Measurements from ENCODE around the gene PTDSS2. TPM values are rescaled to one million over a fixed set of nuclear protein-coding genes. Genes with fewer than 3 reads are reported as not detected.

The PTDSS2 gene
- total RNA-seq, 6 experiments from 2014 or later, result 8.4 to 21.9 (median 11.4) TPM

DNA sequence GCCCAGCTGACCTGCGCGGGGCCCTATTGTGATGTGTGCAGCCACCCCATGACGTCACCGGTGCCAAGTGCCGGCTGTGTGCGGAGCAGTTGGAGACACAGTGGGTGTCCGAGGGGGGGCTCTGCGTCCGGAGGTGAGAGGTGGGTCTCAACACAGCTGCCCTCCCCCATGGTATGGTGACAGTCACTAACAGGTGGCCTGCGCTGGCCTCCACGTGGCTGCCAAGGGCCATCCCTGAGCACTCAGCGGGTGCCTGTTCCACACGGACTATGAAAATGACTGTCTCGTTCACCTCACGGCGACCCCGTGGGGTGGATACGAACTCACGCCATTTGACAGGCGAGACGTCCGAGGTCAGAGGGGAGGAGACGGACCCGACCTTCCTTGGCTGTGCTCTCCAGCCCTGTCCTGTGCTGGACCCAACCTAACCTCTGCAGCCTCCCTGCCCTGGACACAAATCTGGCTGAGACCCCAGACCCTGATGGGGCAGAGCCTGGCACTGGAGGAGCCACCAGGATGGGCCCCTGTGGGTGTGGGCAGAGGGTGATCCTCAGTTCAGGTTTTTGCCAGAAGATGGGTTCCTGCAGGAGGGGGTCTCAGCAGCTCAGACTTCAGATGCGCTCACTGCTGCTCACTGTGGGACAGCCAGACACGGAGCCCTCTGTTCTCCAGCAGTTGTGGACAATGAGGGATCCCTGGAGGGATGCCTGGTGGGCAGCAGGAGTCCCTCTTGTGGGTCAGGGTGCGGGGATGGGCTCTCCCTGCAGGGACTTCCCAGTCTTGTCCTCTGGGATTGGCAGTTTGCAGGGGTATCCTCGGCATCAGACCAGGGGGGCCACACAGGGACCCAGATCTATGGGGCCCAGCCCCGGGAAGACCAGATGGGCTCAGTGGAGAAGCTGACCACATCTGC lies 79.0 kb downstream of the PTDSS2 start:
- Histone ChIP-seq H3K9me3 (no peaks in the 10 kb centered on the region), H3K27ac (no peak overlapping the region), H3K4me3 (no peak overlapping the region), H3K4me1 (peaks cover 0 to 2% (median 0%) of the 10 kb centered on the region in 4 donors), H3K36me3 (peaks cover 0 to 9% (median 0%) of the 10 kb centered on the region in 4 donors), H3K27me3 (no peaks in the 10 kb centered on the region)
- DNase-seq (no peak), ATAC-seq (no peak)
- intact Hi-C loops (cut with DNase I), result loop anchor here in 1 of 2 donors (10.0 kb wide), 1 partner anchor 124 kb away; no protein-coding TSS in a partner anchor
- TF ChIP-seq POLR2A (IDR thresholded peaks at IDR 0.05), result no peak
- TF ChIP-seq, protein P1, sequence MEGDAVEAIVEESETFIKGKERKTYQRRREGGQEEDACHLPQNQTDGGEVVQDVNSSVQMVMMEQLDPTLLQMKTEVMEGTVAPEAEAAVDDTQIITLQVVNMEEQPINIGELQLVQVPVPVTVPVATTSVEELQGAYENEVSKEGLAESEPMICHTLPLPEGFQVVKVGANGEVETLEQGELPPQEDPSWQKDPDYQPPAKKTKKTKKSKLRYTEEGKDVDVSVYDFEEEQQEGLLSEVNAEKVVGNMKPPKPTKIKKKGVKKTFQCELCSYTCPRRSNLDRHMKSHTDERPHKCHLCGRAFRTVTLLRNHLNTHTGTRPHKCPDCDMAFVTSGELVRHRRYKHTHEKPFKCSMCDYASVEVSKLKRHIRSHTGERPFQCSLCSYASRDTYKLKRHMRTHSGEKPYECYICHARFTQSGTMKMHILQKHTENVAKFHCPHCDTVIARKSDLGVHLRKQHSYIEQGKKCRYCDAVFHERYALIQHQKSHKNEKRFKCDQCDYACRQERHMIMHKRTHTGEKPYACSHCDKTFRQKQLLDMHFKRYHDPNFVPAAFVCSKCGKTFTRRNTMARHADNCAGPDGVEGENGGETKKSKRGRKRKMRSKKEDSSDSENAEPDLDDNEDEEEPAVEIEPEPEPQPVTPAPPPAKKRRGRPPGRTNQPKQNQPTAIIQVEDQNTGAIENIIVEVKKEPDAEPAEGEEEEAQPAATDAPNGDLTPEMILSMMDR (IDR thresholded peaks at IDR 0.05), result no peak
- WGBS (ENCODE audit: insufficient coverage, low coverage, low lambda C conversion rate, missing lambda C conversion rate), result 100% methylated on average over 1 of the region's 29 CpGs

DNA sequence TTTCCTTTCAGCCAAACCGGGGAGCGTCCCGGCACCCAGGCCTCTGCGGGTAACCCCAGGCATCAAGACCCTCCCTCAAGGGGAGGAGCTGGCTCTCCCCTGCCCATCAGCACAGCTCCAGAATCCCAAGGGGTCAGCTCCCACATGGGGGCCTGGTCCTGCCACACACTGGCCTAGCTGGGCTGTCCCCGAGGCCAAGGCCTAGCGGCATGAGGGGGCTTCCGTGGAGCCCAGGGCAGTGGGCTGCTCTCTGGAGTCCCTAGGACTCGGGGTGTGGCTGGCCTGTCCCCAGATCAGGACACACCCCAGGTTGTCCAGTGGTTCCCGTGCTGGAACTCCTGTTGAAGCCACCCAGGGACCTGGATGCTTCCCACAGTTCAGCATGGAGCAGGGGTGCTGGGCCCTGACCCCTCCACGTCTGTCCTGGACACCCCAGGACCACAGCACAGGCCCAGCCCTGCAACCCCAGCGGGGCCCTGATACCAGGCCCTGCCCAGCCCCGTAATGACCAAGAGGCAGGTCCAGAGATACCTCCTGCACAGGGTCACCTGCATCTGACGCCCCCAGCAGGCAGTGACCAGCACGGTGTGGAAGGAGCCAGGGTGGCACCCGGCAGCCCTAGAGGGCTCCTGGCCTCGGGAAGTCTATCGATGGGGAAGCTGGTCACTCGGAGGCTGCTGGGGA lies 79.8 kb downstream of the PTDSS2 start:
- Histone ChIP-seq H3K27ac (no peak overlapping the region), H3K36me3 (peaks cover 0 to 9% (median 0%) of the 10 kb centered on the region in 4 donors), H3K9me3 (no peaks in the 10 kb centered on the region), H3K4me3 (no peak overlapping the region), H3K27me3 (no peaks in the 10 kb centered on the region), H3K4me1 (peaks cover 0 to 6% (median 0%) of the 10 kb centered on the region in 4 donors)
- WGBS (ENCODE audit: insufficient coverage, low coverage, low lambda C conversion rate, missing lambda C conversion rate), result 73% methylated on average over 5 of the region's 18 CpGs
- DNase-seq (no peak), ATAC-seq (no peak)
- intact Hi-C loops (cut with DNase I), result loop anchor here in 1 of 2 donors (10.0 kb wide), 1 partner anchor 125 kb away; no protein-coding TSS in a partner anchor
- TF ChIP-seq, protein P1 (IDR thresholded peaks at IDR 0.05), result no peak
- no peak for TF ChIP-seq POLR2A (IDR thresholded peaks at IDR 0.05)

DNA sequence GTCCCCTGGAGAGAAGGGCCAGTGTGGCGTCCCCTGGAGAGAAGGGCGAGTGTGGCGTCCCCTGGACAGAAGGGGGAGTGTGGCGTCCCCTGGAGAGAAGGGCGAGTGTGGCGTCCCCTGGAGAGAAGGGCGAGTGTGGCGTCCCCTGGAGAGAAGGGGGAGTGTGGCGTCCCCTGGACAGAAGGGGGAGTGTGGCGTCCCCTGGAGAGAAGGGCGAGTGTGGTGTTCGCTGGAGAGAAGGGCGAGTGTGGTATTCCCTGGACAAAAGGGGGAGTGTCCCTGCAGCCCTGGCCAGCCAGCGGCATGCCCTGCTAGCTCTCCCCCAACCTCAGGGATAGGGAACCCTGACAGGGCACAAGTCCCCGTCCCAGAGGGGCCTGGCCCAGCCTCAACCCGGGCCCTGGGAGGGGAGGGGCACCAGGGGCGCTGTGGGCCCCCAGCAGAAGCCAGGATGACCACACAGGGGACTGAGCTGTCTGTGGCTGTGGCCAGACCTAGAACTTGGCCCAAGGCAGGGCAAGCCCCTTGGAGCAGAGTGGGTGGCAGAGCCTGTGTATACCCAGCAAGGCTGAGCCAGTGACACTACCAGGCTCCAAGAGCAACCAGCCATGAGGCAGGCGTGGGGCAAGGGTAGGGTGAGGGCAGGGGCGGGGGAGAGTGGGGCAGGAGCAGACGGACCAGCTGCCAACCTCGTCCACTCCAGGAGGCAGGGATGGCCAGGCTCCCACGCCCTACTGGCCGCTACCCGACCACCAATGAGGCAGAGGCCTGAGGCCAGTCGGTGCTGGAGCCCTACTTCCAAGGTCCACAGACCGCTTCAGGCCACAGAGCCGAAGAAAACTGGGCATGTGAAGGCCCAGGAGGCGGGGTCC lies 81.1 kb downstream of the PTDSS2 start:
- Histone ChIP-seq H3K36me3 (peaks cover 0 to 9% (median 0%) of the 10 kb centered on the region in 4 donors), H3K27ac (no peak overlapping the region), H3K4me3 (no peak overlapping the region), H3K9me3 (no peaks in the 10 kb centered on the region), H3K4me1 (peaks cover 0 to 11% (median 0%) of the 10 kb centered on the region in 4 donors), H3K27me3 (no peaks in the 10 kb centered on the region)
- ATAC-seq, result no peak
- TF ChIP-seq, protein P1 (IDR thresholded peaks at IDR 0.05), result no peak
- TF ChIP-seq POLR2A (IDR thresholded peaks at IDR 0.05), result no peak
- intact Hi-C loops (cut with DNase I), result no loop called here
- DNase-seq, result no peak
- 98% methylated on average over 11 of the region's 28 CpGs for WGBS (ENCODE audit: insufficient coverage, low coverage, low lambda C conversion rate, missing lambda C conversion rate)

DNA sequence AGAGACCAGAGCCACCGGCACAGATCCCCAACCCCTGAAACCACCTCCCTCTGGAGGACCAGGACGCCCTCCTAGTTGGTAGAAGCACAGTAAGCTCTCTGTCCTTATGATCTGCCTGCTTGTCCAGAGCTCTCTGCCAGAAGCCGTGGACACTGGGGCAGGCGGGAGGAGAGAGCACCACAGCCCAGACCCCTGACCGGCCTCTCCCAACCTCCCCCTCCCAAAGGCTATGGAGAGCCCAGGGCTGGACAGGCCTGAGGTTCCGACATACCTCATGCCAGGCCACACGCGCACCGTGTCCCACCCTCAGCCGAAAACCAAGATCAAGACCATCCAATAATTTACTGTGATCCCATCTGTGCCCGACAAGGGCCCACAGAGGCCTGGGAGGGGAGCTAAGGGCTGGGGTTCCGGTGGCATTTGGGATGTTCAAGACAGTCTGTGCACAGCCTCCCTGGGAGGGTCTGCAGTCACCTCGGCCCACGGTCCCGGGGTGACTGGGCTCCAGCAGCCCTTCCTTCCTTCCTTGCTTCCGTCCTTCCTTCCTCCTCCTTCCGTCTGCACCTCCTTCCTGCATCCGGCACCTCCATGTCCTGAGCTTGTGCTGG lies 81.9 kb downstream of the PTDSS2 start:
- 61% methylated on average over 6 of the region's 18 CpGs for WGBS (ENCODE audit: insufficient coverage, low coverage, low lambda C conversion rate, missing lambda C conversion rate)
- H3K9me3 ChIP-seq, result no peaks in the 10 kb centered on the region
- intact Hi-C loops (cut with DNase I), result no loop called here

More for the DNA sequence above, 81.9 kb downstream of the PTDSS2 start:
- no peak overlapping the region for H3K4me3 ChIP-seq
- H3K36me3 ChIP-seq, result peaks cover 0 to 9% (median 0%) of the 10 kb centered on the region in 4 donors
- no peak for ATAC-seq
- no peaks in the 10 kb centered on the region for H3K27me3 ChIP-seq
- TF ChIP-seq, protein P1 (IDR thresholded peaks at IDR 0.05), result no peak
- TF ChIP-seq POLR2A (IDR thresholded peaks at IDR 0.05), result no peak
- no peak overlapping the region for H3K27ac ChIP-seq
- no peak for DNase-seq
- H3K4me1 ChIP-seq, result peaks cover 0 to 20% (median 3%) of the 10 kb centered on the region in 4 donors

Data from right lobe of liver (tissue), 6 donors.